8988T (cell line): ENCODE measurements around the gene PPP1R14C.
"Not testable (repeated sequence)": the region's sequence is repeated elsewhere in the genome, so short reads cannot be mapped to it uniquely, and the experiment has no call there.

Experiments
- DNase-seq: peaks from one replicate; pipeline ENCODE4 v3.0.0; 2011

PPP1R14C gene, protein sequence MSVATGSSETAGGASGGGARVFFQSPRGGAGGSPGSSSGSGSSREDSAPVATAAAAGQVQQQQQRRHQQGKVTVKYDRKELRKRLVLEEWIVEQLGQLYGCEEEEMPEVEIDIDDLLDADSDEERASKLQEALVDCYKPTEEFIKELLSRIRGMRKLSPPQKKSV

DNA sequence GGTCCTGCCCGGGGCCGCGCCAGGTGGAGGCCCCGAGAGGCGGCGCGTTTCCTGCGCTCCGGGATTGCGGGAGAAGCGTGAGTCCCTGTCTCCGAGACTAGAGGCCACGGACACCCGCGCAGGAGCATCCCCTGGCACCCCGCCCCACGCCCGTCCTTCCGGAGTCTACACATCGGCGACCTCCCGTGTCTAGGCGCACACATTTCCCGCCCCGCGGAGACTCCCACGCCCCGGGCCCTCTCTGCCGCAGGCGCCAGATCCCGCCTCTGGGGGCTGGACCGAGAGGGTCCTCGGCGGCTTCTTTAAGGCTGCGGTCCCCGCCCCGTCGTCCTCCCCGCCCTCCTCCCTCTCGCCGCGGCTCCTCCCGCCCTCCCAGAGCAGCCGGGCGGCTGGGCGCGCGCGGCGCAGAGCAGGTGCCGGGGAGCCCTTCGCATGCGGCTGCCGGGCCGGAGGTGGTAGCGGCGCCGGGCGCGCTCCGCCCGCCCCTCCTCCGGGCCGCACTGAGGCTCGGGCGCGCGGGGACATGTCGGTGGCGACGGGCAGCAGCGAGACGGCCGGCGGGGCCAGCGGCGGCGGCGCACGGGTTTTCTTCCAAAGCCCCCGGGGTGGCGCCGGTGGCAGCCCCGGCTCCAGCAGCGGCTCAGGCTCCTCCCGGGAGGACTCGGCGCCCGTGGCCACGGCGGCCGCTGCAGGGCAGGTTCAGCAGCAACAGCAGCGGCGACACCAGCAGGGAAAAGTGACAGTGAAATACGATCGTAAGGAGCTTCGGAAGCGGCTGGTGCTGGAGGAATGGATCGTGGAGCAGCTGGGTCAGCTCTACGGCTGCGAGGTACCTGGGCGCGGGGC lies at the start of gene PPP1R14C:
PPP1R14C (plus strand) TSS at position 375 of the 846 bp plus-strand sequence; CDS start at position 524, 149 bp downstream.
- DNase-seq: peak; percentile 68

DNA sequence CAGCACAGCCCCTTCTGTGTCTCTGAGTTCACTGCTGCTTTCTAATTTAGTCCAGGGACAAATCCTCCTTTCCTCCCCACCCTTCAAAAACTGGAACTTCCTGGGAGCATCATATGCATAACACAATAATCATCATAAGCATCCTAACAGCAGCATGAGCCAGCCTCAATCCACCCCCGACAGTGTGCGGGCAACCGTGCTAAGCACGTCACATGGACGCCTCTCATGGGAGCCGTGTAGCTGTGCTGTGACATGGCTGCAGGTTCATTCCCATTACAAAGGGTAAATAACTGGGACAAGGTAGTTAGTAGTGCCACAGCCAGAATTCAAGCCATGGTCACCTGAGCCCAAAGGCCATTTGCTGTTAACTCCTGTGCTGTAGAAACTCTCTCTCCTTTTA lies 49.4 kb upstream of the PPP1R14C start:
- no peak for DNase-seq

DNA sequence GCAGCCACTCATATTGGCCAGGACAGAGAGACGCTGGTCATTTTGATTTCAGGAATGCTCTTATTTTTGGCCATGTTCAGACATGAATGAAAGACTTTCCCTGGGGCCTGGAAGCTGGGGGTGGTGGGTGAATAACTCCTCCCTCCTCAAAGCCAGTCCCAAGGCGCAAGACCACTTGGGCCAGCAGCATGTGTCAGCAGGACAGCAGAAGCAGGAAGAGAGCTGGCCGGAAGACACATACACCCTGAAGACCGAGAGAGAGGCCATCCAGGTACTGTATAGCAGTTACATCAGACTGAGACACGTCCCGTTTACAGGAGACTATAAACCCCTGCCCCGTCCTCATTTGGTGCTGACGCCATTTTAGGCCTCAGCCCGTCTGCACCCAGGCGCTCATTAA lies 44.7 kb upstream of the PPP1R14C start:
- DNase-seq: no peak

DNA sequence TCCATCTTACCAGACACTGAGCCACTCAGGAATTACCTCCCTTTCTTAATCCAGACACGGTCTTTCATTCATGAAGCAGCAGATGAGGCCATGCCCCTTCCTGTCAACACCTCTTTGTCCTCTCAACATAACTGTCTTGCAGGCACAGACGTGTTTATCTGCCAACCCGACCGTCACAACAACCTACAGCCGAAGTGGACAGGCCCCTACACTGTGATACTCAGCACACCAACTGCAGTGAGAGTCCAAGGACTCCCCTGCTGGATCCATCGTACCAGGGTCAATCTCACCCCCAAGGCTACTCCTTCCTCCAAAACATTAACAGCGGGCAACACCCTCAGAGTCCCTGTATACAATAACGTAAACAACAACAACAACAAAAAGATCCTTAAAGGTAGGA lies 43.3 kb upstream of the PPP1R14C start:
- DNase-seq: no peak

DNA sequence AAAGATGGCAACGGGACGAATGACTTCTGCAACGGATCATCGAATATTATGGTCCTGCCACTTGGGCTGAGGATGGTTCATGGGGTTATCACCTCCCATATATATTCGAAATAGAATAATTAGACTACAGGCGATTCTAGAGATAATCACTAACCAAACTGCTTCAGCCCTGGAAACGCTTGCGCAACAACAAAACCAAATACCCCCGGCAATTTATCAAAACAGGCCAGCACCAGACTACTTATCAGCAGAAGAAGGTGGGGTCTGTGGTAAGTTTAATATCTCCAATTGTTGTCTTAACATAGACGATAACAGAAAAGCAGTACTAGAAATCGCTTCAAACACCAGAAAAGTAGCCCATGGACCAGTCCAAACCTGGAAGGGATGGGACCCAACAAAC lies 42.9 kb upstream of the PPP1R14C start:
- DNase-seq: no peak

DNA sequence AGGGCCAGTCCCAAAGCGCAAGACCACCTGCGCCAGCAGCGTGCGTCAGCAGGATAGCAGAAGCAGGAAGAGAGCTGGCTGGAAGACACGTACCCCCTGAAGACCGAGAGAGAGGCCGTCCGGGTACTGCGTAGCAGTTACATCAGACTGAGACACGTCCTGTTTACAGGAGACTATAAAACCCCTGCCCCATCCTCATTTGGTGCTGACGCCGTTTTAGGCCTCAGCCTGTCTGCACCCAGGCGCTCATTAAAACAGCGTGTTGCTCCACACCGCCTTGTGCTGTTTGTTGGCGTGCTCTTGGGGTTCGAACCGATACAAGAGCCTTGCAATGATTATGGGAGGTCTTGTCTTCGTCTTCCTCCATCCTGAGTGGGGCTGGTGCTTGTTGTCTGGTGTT lies 42.1 kb upstream of the PPP1R14C start:
- DNase-seq: no peak

DNA sequence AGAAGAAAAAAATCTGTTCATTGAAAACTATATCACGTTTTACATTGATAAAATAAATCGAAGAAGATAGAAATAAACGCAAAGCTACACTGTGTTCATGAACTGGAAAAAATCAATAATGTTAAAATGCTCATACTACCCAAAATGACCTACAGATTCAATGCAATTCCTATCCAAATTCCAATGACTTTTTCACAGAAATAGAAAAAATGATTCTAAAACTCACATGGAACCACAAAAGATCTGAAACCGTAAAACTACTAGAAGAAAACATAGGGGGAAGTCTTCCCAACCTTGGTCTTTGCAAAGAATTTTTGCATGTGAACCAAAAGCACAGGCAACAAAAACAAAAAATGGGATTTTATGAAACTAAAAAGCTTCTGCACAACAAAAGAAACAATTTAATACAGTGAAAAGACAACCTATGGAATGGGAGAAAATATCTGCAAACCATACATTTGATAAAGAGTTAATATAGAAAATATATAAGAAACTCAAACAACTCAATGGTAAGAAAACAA lies 40.0 kb upstream of the PPP1R14C start:
- DNase-seq: no peak

DNA sequence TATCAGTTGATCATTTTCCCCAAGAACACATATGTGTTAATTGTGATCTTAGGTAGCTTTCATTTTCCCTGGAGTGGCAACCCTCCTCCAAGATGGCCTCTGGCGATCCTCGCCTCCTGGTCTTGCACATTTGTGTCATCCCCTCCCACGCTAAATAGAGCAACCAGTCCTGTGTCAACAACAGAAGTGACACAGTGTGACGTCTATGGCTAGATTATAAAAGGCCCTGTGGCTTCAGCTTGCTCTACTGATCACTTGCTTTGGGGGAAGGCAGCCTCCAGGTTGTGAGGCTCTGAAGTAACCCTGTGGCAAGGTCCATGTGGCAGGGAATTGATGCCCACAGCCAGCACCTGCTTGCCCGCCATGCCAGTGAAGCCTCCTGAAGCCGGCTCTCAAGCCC lies 30.6 kb upstream of the PPP1R14C start:
- no peak for DNase-seq

DNA sequence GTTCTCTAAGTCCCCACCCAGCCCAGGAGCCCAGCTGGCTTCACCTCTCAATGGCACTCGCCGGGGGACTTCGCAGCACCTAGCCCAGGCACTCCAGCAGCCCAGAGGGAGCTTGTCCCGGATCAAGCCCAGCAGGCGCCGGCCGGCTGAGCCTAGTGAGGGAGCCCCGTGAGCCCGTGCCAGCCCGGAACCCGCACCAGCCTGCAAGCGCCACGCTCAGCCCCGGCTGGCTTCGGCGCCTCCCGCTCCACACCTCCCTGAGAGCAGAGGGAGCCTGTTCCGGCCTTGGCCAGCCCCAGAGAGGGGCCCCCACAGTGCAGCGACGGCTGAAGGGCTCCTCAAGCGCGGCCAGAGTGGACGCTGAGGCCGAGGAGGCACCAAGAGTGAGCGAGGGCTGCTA lies 27.1 kb upstream of the PPP1R14C start:
- DNase-seq: no peak

DNA sequence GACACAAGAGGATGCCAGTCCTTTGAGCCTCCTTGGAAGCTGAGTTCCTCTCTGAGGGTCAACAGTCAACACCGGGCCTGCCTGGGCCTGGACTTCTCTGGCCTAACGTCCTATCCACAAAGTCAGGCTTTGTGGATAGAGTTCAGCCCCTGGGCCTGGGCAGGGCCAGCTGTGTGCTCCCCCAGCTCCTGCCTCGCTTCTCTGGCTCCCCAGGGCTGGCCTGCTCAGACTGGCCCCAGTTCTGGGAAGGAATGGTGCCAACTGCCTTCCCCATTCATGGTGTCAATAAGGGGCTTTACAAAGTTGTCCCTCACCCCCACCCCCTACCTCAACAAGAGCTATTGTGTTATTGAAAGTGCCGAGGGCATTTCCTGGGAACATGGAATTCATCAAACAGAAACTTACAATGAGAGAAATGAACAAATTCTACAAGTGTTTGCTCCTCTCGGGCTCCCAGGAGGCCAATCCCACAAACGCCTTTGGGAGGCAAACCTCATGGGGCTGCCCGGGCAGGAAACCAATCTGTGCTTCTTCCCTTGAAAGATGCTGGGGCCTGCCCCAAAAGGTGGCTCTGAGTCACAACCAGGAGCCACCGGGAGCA lies 26.5 kb upstream of the PPP1R14C start:
- DNase-seq: no peak

DNA sequence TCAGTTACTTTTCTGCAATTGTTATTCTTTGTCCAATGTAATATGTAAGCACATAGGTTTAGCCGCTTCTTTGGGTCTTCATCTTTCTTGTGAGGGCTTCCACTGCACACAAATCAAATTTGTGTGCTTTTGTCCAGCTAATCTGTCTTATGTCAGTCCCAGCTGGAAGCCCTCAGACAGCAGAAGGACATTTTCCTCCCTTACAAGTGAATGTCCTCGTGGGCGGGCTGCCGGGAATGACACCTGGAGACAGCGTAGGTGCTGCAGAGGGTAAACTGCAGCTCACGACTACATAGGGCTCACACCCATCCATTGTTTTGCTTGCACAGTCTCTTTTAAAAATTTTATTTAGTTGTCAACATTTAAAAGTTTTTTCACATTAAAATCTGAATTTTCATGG lies 24.6 kb upstream of the PPP1R14C start:
- DNase-seq: no peak

DNA sequence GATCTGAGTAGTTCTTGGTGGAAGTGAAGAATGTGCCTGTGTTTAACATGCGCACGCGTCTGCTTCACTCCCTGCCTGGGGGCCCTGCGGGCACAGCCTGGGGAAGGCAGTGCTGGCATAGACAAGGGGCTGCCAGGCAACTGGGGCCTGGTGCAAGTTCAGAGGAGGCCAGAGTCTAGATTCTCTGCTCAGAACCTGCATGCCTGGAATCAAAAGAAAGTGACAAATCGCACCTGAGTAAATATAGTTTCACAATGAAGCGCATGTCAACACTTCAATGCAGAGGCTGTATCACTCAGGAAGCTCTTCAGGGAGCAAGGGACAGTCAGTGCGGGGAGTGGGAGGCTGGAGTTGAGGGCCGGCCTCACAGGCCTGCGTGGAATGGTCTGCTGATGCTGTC lies 24.2 kb upstream of the PPP1R14C start:
- no peak for DNase-seq

DNA sequence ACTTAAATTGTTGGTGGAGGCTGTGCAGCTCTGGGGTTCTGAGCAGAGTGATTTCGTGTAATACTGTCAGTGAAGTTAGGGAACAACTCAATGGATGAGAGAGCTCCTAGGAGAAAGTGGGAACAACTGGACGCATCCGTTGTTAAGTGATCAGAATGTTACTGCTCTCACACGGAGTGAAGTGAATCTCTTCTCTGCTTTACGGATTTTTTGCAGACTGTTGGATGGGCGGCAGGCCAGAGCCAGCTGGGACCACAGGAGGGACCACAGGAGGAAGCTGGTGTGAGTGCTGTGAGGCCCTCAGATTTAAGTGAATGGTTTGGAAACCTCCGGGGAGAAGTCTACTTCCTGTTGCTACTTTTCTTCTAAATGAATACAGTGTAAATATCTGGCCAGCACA lies 23.7 kb upstream of the PPP1R14C start:
- no peak for DNase-seq

DNA sequence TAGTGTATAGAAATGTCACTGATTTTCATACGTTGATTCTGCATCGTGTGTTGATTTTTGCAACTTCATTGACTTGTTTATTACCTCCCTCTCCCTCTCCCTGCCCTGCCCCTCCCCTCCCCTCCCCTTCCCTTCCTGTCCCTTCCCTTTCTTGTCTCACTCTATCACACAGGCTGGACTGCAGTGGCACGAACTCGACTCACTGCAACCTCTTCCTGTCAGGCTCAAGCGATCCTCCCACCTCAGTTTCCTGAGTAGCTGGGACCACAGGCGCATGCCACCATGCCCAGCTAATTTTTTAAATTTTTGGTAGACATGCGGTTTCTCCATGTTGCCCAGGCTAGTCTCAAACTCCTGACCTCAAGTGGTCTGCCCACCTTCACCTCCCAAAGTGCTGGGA lies 19.2 kb upstream of the PPP1R14C start:
- DNase-seq: no peak

DNA sequence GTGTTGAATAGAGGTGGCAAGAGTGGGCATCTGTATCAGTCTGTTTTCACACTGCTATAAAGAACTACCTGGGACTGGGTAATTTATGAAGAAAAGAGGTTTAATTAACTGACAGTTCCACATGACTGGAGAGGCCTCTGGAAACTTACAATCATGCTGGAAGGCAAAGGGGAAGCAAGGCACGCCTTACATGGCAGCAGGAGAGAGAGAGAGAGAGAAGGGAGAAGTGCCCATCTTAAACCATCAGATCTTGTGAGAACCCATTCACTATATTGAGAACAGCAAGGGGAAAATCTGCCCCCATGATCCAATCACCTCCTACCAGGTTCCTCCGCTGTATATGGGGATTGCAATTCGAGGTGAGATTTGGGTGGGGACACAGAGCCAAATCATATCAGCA lies 18.6 kb upstream of the PPP1R14C start:
- no peak for DNase-seq

DNA sequence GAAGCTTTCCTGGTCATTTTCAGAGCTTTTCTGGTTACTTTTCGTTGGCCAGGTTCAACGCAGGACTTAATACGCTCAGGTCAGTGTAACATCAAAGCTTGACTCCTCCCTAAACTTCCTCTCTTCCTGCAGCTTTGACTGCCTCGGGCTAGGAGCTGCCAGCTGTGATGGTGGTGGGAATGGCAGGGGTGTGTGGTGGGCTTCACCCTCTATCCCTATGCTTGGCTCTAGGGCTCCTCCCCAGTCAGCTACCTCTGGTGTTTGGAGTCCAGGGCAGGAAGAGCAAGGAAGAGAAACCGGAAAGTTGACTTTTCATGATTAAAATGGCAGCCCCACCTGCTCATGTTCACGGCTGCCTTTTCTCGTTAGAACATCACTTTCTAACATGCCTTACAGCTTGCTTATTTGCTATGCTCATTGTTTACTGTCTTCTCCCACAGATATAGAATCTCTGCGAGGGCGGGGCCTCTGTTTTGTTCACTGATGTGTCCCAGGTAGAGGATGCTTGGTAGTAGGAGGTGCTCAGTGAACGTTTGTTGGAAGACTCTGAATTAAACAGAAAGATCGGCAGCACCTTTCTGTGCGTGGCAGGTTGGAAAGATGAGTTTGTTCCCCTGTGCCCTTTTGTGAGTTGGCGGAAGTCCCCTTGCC lies 16.1 kb upstream of the PPP1R14C start:
- DNase-seq: no peak

DNA sequence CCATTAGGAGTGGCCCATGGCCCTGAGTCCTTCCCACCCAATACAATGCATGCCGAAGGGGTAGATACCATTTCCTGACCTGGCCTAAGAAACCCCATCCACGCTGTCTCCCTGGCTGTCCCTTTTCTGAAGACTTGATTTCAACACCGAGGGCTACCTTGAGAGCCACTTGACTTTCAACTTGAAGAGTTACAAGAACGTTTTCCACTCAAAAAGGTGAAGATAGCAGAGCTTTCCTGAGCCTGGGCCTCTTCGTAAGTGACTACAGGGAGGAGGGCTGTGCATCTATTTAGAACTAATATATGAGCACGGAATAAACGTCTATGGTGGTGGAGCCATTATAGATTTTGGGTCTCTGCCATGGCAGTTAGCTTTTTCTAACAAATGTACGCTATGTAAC lies 14.4 kb upstream of the PPP1R14C start:
- no peak for DNase-seq

DNA sequence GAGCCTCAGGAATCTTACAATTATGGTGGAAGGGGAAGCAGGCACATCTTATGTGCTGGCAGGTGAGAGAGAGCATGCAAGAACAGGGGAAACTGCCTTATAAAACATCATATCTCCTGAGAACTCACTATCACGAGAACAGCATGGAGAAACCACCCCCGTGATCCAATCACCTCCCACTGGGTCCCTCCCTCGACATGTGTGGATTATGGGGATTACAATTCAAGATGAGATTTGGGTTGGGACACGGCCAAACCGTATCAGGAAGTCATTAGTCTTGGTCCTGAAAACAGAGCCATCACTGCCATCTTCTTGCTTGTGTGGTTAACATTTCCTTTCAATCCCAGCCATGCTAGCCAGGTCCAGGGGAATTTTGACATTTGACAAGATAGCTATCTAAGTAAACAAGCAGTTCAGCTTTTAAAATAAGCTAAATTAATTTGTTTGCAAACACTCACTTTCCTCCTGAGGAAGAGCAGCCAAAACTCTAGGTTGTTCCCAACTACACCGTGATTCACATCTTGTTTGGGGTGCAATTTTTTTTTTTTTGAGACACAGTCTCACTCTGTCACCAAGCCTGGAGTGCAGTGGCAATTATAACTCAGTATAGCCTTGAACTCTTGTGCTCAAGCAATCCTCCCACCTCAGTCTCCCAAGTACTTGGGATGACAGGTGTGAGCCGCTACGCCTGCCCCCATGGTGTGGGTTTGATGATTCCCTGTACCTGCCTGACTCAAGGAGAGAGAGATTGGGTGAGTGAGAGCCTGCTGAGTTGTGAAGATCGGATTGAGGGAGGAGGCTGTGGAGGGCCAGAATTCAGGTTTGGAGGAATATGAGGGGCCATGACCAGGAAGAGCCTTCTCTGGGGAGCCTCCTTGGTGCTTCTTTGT lies 13.0 kb upstream of the PPP1R14C start:
- DNase-seq: no peak

DNA sequence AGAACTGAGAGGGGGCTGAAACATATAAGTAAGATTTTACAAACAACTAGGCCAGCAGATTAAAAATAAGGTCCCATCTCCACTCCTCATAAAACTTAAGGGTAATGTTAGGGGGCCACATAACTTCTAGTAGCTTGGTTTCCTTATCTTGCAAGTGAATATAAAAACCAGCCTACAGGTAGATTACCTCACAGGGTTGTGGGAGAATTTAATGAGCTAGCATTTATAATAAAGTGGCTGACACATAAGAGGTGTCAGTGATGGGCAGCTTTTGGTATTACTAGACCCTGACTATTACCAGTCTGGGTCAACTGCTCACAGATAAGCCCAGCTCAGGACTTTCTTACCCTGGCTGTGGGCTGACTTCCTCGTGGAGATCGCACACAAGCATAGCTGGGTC lies 9.2 kb upstream of the PPP1R14C start:
- DNase-seq: no peak

DNA sequence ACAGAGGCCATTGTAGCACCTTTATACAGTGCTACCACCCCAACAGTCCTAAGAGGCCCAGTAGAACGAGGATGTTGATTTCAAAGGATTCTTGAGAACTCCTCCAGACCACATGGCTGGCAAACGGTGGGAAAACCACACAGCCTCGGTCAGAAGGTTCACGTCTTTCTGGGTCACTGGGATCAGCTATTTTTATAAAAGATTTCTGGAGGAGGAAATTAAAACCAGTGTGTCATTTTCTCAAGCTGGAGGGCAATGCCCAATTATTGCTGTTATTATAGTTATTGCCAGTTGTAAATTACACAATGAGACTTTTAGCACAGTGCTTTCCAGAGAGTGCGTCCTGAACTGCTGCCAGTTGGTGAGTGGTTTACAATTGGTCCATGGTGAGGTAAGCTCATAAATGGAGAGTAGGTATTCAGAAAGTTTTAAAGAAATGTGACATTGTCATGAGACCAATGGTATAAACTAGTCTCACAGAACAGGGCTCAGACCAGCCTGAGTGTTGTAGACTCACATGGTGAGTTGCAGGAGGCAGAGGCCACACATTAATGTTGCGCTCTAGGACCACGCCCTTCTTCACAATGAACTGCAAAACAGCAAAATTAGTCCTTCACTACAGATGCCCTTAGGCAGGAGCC lies 8.4 kb upstream of the PPP1R14C start:
- DNase-seq: no peak

DNA sequence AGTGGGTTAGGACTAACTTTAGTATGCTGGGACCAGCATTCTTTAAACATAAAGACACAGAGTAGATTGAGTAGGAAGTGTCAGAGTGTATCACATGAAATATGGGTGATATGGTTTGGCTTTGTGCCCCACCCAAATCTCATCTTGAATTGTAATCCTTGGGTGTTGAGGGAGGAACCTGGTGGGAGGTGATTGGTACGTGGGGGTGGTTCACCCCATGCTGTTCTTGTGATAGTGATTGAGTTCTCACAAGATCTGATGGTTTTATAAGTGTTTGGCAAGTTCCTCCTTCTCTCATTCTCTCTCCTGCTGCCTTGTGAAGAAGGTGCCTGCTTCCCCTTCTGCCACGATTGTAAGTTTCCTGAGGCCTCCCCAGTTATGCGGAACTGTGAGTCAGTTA lies 5.1 kb upstream of the PPP1R14C start:
- DNase-seq: not testable (repeated sequence)

DNA sequence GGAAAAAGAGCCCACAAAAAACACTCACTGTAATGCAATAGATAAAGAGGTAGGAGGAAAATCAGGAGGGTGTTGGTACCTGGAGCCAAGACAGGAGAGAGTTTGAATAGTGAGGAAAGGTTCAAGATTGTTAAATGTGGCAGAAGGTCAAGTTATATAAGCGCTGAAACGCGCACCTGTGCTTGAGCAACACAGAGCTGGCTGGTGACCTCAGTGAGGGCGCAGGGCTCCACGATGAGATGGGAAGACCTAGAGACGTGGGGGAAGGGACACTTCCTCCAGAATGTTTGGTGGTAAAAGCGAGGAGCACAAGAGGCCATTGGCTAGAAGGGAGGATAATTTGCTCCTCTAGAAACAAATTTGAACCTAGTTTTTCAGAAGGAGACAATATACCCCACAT lies 4.2 kb upstream of the PPP1R14C start:
- no peak for DNase-seq
